Activated naive CD4-positive, alpha-beta T cell treated with anti-CD3 and anti-CD28 coated beads for 36 hours (primary cell): Measurements from ENCODE around the gene ALOX5. TPM values are rescaled to one million over a fixed set of nuclear protein-coding genes. Genes with fewer than 3 reads are reported as not detected.

Experiments
- CTCF ChIA-PET: fragments of 350-600 bp; sonication (Branson Sonifier 250); formaldehyde crosslinking; loops from one replicate; lab custom pipeline; 2021; ENCODE audit warnings: antibody characterized with exemption; lab: Charles Lee
- DNase-seq: peaks from one replicate; pipeline ENCODE4 v3.0.0-alpha.2; 2020
- H3K27ac Mint-ChIP-seq: one replicate; pipeline ENCODE4 v1.8.0; 2021; ENCODE audit warnings: mild to moderate bottlenecking, mixed read lengths
- H3K27me3 Mint-ChIP-seq: one replicate; pipeline ENCODE4 v1.8.0; 2021; ENCODE audit warnings: low read depth, mixed read lengths
- H3K36me3 Mint-ChIP-seq: one replicate; pipeline ENCODE4 v1.8.0; 2021; ENCODE audit warnings: low read depth, mixed read lengths
- H3K4me1 Mint-ChIP-seq: one replicate; pipeline ENCODE4 v1.8.0; 2021; ENCODE audit warnings: low read depth, mixed read lengths
- H3K4me3 Mint-ChIP-seq: one replicate; pipeline ENCODE4 v1.8.0; 2021; ENCODE audit warnings: mild to moderate bottlenecking, moderate library complexity, mixed read lengths
- H3K9me3 Mint-ChIP-seq: one replicate; pipeline ENCODE4 v1.8.0; 2021; ENCODE audit warnings: mixed read lengths
- intact Hi-C: fragments of 100-400 bp; cut with micrococcal nuclease; formaldehyde crosslinking; loops from one replicate; pipeline ENCODE4 v1.15.1; 2023
- total RNA-seq, 2 experiments: library from RNA; stranded (reverse); gene quantifications; one replicate each; pipeline ENCODE4 v1.2.3, GENCODE V29; 2021

The ALOX5 gene
- total RNA-seq, 2 experiments from 2014 or later: 0.14 to 0.17 TPM

DNA sequence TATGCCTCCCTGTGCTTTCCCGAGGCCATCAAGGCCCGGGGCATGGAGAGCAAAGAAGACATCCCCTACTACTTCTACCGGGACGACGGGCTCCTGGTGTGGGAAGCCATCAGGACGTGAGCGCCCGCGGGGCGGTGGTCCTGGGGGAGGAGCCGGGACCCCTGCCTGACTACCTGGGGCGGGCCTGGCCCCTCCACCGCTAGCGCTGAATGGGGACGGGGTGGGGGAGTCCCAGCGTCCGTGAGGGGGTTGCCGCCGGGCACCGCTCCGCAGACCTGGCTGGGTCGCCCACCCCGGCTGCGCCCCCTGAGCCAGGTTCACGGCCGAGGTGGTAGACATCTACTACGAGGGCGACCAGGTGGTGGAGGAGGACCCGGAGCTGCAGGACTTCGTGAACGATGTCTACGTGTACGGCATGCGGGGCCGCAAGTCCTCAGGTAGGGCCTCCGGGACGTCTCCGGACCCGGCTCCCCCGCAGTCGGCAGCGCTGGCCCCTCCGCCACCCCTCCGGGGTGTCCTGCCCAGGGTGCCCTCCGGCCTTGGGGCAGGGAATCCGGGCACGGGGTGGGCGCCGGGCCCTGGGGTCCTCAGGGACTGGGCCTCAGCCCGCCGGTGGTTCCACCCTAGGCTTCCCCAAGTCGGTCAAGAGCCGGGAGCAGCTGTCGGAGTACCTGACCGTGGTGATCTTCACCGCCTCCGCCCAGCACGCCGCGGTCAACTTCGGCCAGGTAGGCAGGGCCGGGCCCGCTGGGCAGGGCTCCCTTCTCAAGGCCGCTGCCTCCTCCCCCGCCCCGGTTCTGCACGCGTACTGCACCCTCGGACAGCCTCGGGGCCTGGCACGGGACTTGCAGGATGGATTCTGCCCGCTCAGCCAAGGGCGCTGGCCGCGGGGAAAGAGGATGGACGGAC lies 69.3 kb downstream of the ALOX5 start:
- H3K27ac Mint-ChIP-seq: no peak overlapping the region
- no peaks in the 10 kb centered on the region for H3K4me1 Mint-ChIP-seq
- H3K27me3 Mint-ChIP-seq: peaks cover 4% of the 10 kb centered on the region
- intact Hi-C loops: no loop called here
- H3K4me3 Mint-ChIP-seq: no peak overlapping the region
- H3K36me3 Mint-ChIP-seq: no peaks in the 10 kb centered on the region
- CTCF ChIA-PET: no interaction called here
- H3K9me3 Mint-ChIP-seq: no peaks in the 10 kb centered on the region
- DNase-seq: no peak

DNA sequence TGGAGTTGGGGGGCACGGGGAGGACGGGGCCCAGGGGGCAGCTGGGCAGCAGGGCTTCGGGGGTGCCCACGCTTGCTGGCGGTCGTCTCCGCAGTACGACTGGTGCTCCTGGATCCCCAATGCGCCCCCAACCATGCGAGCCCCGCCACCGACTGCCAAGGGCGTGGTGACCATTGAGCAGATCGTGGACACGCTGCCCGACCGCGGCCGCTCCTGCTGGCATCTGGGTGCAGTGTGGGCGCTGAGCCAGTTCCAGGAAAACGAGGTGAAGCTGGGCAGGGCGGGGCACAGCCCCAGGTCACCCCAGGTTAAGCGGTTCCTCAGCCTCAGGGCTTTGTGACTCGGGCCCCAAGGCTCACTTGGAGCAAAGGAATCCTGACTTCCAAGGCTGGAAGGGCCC lies 70.0 kb downstream of the ALOX5 start:
- intact Hi-C loops: no loop called here
- no peak overlapping the region for H3K27ac Mint-ChIP-seq
- H3K4me3 Mint-ChIP-seq: no peak overlapping the region
- DNase-seq: no peak
- H3K27me3 Mint-ChIP-seq: peaks cover 4% of the 10 kb centered on the region
- no peaks in the 10 kb centered on the region for H3K9me3 Mint-ChIP-seq
- no peaks in the 10 kb centered on the region for H3K4me1 Mint-ChIP-seq
- no peaks in the 10 kb centered on the region for H3K36me3 Mint-ChIP-seq
- CTCF ChIA-PET: no interaction called here

- Mint-ChIP-seq H3K36me3 (no peaks in the 10 kb centered on the region), H3K4me1 (no peaks in the 10 kb centered on the region), H3K27ac (no peak overlapping the region), H3K9me3 (no peaks in the 10 kb centered on the region), H3K27me3 (no peaks in the 10 kb centered on the region), H3K4me3 (no peak overlapping the region)
- DNase-seq: no peak
- intact Hi-C loops: no loop called here
- CTCF ChIA-PET: no interaction called here
Observed at GRCh38 chr10:45444976-45445898, 71.2 kb downstream of the ALOX5 start.

DNA sequence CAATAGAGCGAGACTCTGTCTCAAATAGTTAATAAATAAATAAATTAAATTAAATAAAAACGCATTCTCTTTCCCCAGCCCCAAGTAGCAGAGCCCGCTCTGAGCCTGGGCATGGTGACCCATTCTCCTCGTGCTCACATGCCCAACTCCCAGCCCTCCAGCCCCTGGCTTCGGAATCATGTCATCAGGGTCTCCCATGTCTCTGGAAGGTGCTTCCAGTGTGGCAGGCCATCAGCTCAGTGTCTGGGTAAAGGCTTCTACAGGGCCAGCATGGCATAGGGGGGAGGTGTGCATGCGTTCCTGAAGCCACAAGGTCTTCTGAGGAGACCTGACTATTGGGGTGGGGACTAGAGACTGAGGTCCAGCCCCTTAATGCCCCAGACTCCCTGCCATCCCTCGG lies 72.8 kb downstream of the ALOX5 start:
- H3K4me1 Mint-ChIP-seq: no peaks in the 10 kb centered on the region
- H3K4me3 Mint-ChIP-seq: no peak overlapping the region
- intact Hi-C loops: no loop called here
- DNase-seq: no peak
- H3K9me3 Mint-ChIP-seq: no peaks in the 10 kb centered on the region
- CTCF ChIA-PET: no interaction called here
- H3K36me3 Mint-ChIP-seq: no peaks in the 10 kb centered on the region
- H3K27me3 Mint-ChIP-seq: no peaks in the 10 kb centered on the region
- no peak overlapping the region for H3K27ac Mint-ChIP-seq

DNA sequence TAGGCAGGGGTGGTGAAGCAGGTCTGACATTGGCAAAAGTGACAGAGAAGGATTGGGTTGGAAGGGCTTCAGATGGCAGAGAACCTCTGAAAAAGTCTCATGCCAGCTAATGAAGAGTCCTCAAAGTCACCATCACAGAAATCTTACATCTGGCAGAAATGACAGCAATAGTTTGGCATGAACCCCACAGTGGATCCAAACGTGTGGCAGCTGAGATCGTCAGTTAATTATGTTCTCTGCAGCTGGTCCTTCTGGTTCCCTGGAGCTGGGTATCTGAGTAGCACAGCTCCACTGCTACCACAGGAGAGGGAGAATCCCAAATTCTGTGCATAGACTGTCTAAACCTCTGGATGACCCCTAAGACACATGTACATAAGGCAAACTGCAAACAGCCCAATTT lies 73.4 kb downstream of the ALOX5 start:
- H3K27me3 Mint-ChIP-seq: no peaks in the 10 kb centered on the region
- no peaks in the 10 kb centered on the region for H3K36me3 Mint-ChIP-seq
- no peaks in the 10 kb centered on the region for H3K9me3 Mint-ChIP-seq
- intact Hi-C loops: no loop called here
- no peak for DNase-seq
- H3K4me3 Mint-ChIP-seq: no peak overlapping the region
- H3K4me1 Mint-ChIP-seq: no peaks in the 10 kb centered on the region
- CTCF ChIA-PET: no interaction called here
- H3K27ac Mint-ChIP-seq: no peak overlapping the region

- Mint-ChIP-seq H3K4me3 (no peak overlapping the region), H3K36me3 (no peaks in the 10 kb centered on the region), H3K9me3 (no peaks in the 10 kb centered on the region), H3K27me3 (no peaks in the 10 kb centered on the region), H3K27ac (no peak overlapping the region), H3K4me1 (no peaks in the 10 kb centered on the region)
- no peak for DNase-seq
- CTCF ChIA-PET: interaction anchor here (0.6 kb wide), 2 partner anchors 221 to 633 kb away, joined by 3 read pairs; no protein-coding TSS in a partner anchor
- intact Hi-C loops: no loop called here
Observed at GRCh38 chr10:45450866-45451265, 76.8 kb downstream of the ALOX5 start.

- DNase-seq: no peak
- H3K27me3 Mint-ChIP-seq: no peaks in the 10 kb centered on the region
- no peaks in the 10 kb centered on the region for H3K4me1 Mint-ChIP-seq
- H3K9me3 Mint-ChIP-seq: no peaks in the 10 kb centered on the region
- CTCF ChIA-PET: interaction anchor here (0.6 kb wide), 1 partner anchor 634 kb away, joined by 3 read pairs; no protein-coding TSS in a partner anchor
- intact Hi-C loops: no loop called here
- no peak overlapping the region for H3K27ac Mint-ChIP-seq
- no peaks in the 10 kb centered on the region for H3K36me3 Mint-ChIP-seq
- H3K4me3 Mint-ChIP-seq: no peak overlapping the region
Observed at GRCh38 chr10:45451407-45451806, 77.4 kb downstream of the ALOX5 start.

DNA sequence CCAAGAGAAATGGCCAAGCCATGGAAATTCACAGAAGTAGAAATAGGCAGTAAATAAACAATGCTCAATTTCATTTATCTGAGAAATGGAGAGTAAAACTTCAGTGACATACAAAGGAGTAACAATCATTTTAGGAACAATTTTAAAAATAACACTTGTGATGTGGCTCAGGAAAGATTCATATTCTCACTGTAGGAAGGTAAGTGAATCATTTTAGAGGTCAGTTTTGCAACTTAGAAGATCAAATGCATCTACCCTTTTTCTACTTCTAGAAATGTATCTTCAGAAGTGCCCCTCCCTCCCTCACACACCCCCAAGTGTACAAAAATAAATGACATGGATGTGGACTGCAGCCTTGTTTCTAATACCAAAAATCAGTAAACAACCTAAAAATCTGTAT lies 78.3 kb downstream of the ALOX5 start:
- Mint-ChIP-seq H3K4me1 (no peaks in the 10 kb centered on the region), H3K4me3 (no peak overlapping the region), H3K9me3 (no peaks in the 10 kb centered on the region), H3K27ac (no peak overlapping the region), H3K36me3 (peaks cover 2% of the 10 kb centered on the region), H3K27me3 (no peaks in the 10 kb centered on the region)
- DNase-seq: no peak
- CTCF ChIA-PET: interaction anchor here (1.0 to 1.3 kb wide), 2 partner anchors 13 to 32 kb away, joined by 3 to 4 read pairs; no protein-coding TSS in a partner anchor
- intact Hi-C loops: no loop called here

GRCh38 chr10:45452743-45453452 lies 78.9 kb downstream of the ALOX5 start:
- intact Hi-C loops: no loop called here
- H3K36me3 Mint-ChIP-seq: peaks cover 4% of the 10 kb centered on the region
- H3K4me1 Mint-ChIP-seq: no peaks in the 10 kb centered on the region
- CTCF ChIA-PET: interaction anchor here (0.6 to 1.3 kb wide), 4 partner anchors 12 to 421 kb away, joined by 3 to 4 read pairs (median 4); no protein-coding TSS in a partner anchor
- H3K27ac Mint-ChIP-seq: no peak overlapping the region
- no peak overlapping the region for H3K4me3 Mint-ChIP-seq
- no peak for DNase-seq
- no peaks in the 10 kb centered on the region for H3K27me3 Mint-ChIP-seq
- no peaks in the 10 kb centered on the region for H3K9me3 Mint-ChIP-seq

- Mint-ChIP-seq H3K27ac (no peak overlapping the region), H3K9me3 (no peaks in the 10 kb centered on the region), H3K4me1 (no peaks in the 10 kb centered on the region), H3K27me3 (no peaks in the 10 kb centered on the region), H3K36me3 (peaks cover 7% of the 10 kb centered on the region), H3K4me3 (no peak overlapping the region)
- DNase-seq: no peak
- CTCF ChIA-PET: interaction anchor here (0.6 to 0.7 kb wide), 2 partner anchors 45 to 204 kb away, joined by 3 to 4 read pairs; no protein-coding TSS in a partner anchor
- intact Hi-C loops: no loop called here
Observed at GRCh38 chr10:45453639-45454255, 79.7 kb downstream of the ALOX5 start.

DNA sequence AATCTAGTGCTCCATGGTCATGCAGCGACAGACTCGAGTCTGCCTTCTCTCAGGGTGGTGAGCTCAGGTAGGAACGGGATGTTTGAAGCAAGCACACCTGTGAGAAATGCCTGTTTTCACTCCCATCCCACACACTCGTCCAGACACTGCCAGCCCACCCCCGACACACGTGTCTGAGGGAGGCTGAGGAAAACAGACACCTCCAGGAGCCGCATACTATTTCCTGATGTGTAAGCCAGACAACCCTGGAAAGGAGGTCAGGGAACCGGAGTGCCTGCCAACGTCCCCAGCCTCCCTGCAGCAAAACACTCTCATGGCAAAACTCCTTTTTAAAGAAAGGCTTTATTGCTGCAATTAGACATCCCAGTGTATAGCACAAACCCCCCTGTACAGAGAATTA lies 80.2 kb downstream of the ALOX5 start:
- intact Hi-C loops: no loop called here
- Mint-ChIP-seq H3K27ac (no peak overlapping the region), H3K4me3 (no peak overlapping the region), H3K27me3 (no peaks in the 10 kb centered on the region), H3K36me3 (peaks cover 11% of the 10 kb centered on the region), H3K9me3 (no peaks in the 10 kb centered on the region), H3K4me1 (no peaks in the 10 kb centered on the region)
- no peak for DNase-seq
- CTCF ChIA-PET: interaction anchor here (0.6 kb wide), 1 partner anchor 45 kb away, joined by 3 read pairs; no protein-coding TSS in a partner anchor
